HEK293T (cell line): ENCODE data around the gene NASP.

Source experiments
- CTCF ChIA-PET: fragments of 350-600 bp; formaldehyde crosslinking; extraction: SDS; loops from one replicate; lab custom pipeline; 2021; ENCODE audit warnings: antibody characterized with exemption, inconsistent platforms; lab: Yijun Ruan, JAX
- POLR2A ChIA-PET: fragments of 350-600 bp; formaldehyde crosslinking; extraction: SDS; loops from one replicate; lab custom pipeline; 2020; ENCODE audit warnings: antibody characterized with exemption, inconsistent platforms; lab: Yijun Ruan, JAX
- DNase-seq: peaks from one replicate; pipeline ENCODE4 v3.0.0; 2012; ENCODE audit warnings: mixed read lengths; ENCODE audit errors: extremely low spot score
- ARNT ChIP-seq: fragments of 450-650 bp; IDR thresholded peaks from 2 replicates; pipeline ENCODE4 v1.6.1; 2017; ENCODE audit warnings: mild to moderate bottlenecking
- BHLHE40 ChIP-seq: fragments of 450-650 bp; IDR thresholded peaks from 2 replicates; pipeline ENCODE4 v1.6.1; 2016; ENCODE audit warnings: mild to moderate bottlenecking, moderate library complexity, borderline replicate concordance
- CTBP1 ChIP-seq: fragments of 450-650 bp; IDR thresholded peaks from 2 replicates; pipeline ENCODE4 v1.6.1; 2016; ENCODE audit warnings: borderline replicate concordance
- ELF4 ChIP-seq: fragments of 450-650 bp; IDR thresholded peaks from 2 replicates; pipeline ENCODE4 v1.6.1; 2017; ENCODE audit warnings: antibody characterized with exemption
- FOXA1 ChIP-seq: fragments of 450-650 bp; IDR thresholded peaks from 2 replicates; pipeline ENCODE4 v1.6.1; 2016; ENCODE audit warnings: mild to moderate bottlenecking
- FOXK2 ChIP-seq: fragments of 450-650 bp; IDR thresholded peaks from 2 replicates; pipeline ENCODE4 v1.6.1; 2016; ENCODE audit warnings: mild to moderate bottlenecking
- FOXM1 ChIP-seq: fragments of 450-650 bp; IDR thresholded peaks from 2 replicates; pipeline ENCODE4 v1.6.1; 2017; ENCODE audit warnings: mild to moderate bottlenecking, borderline replicate concordance
- HDGF ChIP-seq: fragments of 450-650 bp; IDR thresholded peaks from 2 replicates; pipeline ENCODE4 v1.6.1; 2017; ENCODE audit warnings: antibody characterized with exemption, borderline replicate concordance
- L3MBTL2 ChIP-seq: fragments of 450-650 bp; conservative IDR thresholded peaks from 2 replicates; pipeline ENCODE4 v1.6.1; 2016; ENCODE audit warnings: mild to moderate bottlenecking
- LEF1 ChIP-seq: fragments of 450-650 bp; IDR thresholded peaks from 2 replicates; pipeline ENCODE4 v1.6.1; 2017; ENCODE audit warnings: mild to moderate bottlenecking, borderline replicate concordance
- NFRKB ChIP-seq: fragments of 450-650 bp; IDR thresholded peaks from 2 replicates; pipeline ENCODE4 v1.6.1; 2016; ENCODE audit warnings: mild to moderate bottlenecking, moderate library complexity
- SP1 ChIP-seq: fragments of 450-650 bp; IDR thresholded peaks from 2 replicates; pipeline ENCODE4 v1.6.1; 2017
- SUZ12 ChIP-seq: fragments of 450-650 bp; IDR thresholded peaks from 2 replicates; pipeline ENCODE4 v1.6.1; 2016; ENCODE audit warnings: mild to moderate bottlenecking
- TARDBP ChIP-seq: fragments of 450-650 bp; IDR thresholded peaks from 2 replicates; pipeline ENCODE4 v1.6.1; 2016
- ZNF384 ChIP-seq: fragments of 450-650 bp; IDR thresholded peaks from 2 replicates; pipeline ENCODE4 v1.6.1; 2016
- TF ChIP-seq, protein P1 (sequence below): fragments of 450-650 bp; IDR thresholded peaks from 2 replicates; pipeline ENCODE4 v1.6.1; 2016

The NASP gene

DNA sequence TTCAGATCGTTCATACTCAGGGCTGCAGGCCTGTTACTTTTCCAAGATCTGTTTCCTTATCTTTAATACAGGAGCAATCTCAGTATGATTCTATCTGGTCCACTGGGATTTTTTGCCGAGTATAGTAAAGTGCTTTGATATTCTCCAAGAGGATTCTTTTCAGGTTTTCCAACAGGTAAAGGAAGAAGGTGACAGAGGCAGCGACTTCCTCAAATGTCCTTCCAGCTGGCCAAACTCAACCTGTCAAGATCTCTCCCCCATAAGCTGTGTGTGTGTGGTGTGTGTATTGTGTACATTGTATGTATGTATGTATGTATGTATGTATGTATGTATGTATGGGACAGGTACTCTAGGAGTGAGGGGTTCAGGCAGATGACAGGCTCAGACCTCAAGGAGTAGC lies 32.2 kb upstream of the NASP start:
- TF ChIP-seq FOXA1 = no peak
- ChIA-PET CTCF (interaction anchor here (0.9 to 1.2 kb wide), 2 partner anchors 17 to 39 kb away, joined by 3 to 7 read pairs; no protein-coding TSS in a partner anchor), POLR2A (interaction anchor here (0.8 to 2.5 kb wide), 17 partner anchors 7 to 212 kb away, joined by 3 to 68 read pairs (median 7); partner anchors contain the start of genes CCDC163, MMACHC, MUTYH and PRDX1)
- no peak for DNase-seq

DNA sequence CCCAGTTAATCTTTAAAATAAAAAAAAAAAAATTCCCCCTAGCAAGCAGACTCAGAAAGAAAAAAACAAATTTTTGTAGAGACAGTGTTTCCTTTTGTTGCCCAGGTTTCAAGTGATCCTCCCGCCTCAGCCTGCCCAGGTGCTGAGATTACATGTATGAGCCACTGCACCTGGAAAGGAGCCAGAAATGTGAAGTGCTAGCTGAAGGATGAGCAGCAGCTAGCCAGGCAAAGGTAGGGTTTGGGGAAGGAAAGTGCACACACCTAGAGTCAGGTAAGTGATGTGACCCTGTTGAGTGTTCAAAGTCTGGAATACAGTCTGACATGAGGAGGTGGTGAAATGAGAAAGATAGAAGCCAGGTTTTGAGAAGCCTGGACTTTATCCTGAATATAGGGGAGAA lies 31.5 kb upstream of the NASP start:
- TF ChIP-seq ARNT (no peak), TARDBP (no peak), NFRKB (no peak), ELF4 (no peak), SP1 (no peak), LEF1 (no peak), HDGF (no peak), ZNF384 (no peak), FOXA1 (no peak), BHLHE40 (no peak), L3MBTL2 (no peak), FOXM1 (no peak), CTBP1 (no peak), FOXK2 (no peak), SUZ12 (no peak)
- TF ChIP-seq, protein P1, sequence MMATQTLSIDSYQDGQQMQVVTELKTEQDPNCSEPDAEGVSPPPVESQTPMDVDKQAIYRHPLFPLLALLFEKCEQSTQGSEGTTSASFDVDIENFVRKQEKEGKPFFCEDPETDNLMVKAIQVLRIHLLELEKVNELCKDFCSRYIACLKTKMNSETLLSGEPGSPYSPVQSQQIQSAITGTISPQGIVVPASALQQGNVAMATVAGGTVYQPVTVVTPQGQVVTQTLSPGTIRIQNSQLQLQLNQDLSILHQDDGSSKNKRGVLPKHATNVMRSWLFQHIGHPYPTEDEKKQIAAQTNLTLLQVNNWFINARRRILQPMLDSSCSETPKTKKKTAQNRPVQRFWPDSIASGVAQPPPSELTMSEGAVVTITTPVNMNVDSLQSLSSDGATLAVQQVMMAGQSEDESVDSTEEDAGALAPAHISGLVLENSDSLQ = no peak
- POLR2A ChIA-PET = interaction anchor here (1.1 to 2.5 kb wide), 5 partner anchors 12 to 212 kb away, joined by 3 to 68 read pairs (median 11); partner anchors contain the start of genes MUTYH, PRDX1 and TOE1
- CTCF ChIA-PET = no interaction called here
- DNase-seq = no peak

DNA sequence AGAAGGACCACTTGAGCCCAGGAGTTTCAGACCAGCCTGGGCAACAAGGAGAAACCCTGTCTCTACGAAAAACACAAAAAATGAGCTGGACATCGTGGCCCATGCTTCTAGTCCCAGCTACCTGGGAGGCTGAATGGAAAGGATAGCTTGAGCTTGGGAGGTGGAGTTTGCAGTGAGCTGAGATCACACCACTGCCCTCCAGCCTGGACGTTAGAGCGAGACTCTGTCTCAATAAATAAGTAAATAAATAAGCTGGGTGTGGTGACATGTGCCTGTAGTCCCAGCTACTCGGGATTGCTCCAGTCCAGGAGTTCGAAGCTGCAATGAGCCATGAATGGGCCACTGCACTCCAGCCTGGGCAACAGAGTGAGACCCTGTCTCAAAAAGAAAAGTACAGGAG lies 29.6 kb upstream of the NASP start:
- TF ChIP-seq HDGF (no peak), ZNF384 (no peak), NFRKB (no peak), FOXA1 (no peak), SUZ12 (no peak), L3MBTL2 (no peak), SP1 (no peak), LEF1 (no peak), ARNT (no peak), ELF4 (no peak), TARDBP (no peak), FOXK2 (no peak), CTBP1 (no peak), BHLHE40 (no peak)
- TF ChIP-seq, protein P1 = no peak
- DNase-seq = no peak
- ChIA-PET POLR2A (interaction anchor here (0.9 to 1.4 kb wide), 3 partner anchors 9 to 33 kb away, joined by 4 to 7 read pairs (median 4); partner anchors contain the start of gene PRDX1), CTCF (no interaction called here)

DNA sequence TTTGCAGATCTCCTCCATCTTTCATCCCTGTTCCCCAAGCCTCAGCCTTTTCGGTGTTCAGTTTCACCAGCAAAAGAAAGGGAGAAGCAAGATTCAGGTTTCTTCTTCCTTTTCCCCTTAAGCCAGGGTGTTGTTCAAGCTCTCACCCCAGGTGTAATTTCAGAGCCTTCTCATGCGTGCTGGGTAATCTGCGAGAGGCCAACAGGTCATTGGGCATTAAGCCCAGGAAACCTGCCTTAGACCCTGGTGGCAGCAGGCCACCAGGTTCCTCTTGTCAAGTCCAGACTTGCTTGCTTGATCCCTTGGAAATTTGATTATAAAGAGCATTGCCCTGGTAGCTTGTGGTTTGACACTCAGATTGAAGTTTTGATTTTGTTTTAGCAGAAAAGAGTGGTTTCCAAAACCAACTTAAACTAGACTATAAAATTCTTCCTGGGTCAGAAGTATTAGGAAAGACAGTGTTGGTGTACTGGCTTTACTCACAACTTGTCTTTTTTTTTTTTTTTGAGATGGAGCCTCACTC lies 26.4 kb upstream of the NASP start:
- CTCF ChIA-PET = interaction anchor here (0.6 kb wide), 1 partner anchor 35 kb away, joined by 4 read pairs; no protein-coding TSS in a partner anchor
- TF ChIP-seq L3MBTL2 (no peak), TARDBP (no peak), SP1 (no peak), LEF1 (no peak), BHLHE40 (no peak), ARNT (no peak), SUZ12 (no peak), FOXA1 (no peak), ELF4 (no peak)
- POLR2A ChIA-PET = interaction anchor here (0.7 to 3.5 kb wide), 5 partner anchors 10 to 218 kb away, joined by 3 to 19 read pairs (median 6); partner anchors contain the start of genes MUTYH, PRDX1 and TOE1
- DNase-seq = no peak

- ChIA-PET CTCF (interaction anchor here (0.5 to 0.6 kb wide), 2 partner anchors 15 to 51 kb away, joined by 3 read pairs; no protein-coding TSS in a partner anchor), POLR2A (interaction anchor here (0.8 to 2.3 kb wide), 4 partner anchors 9 to 64 kb away, joined by 3 to 15 read pairs (median 8); partner anchors contain the start of genes AKR1A1, CCDC163, MMACHC and PRDX1)
- TF ChIP-seq ELF4 (no peak), FOXM1 (no peak), FOXA1 (no peak), CTBP1 (no peak), SP1 (no peak), NFRKB (no peak), ZNF384 (no peak), LEF1 (no peak), TARDBP (no peak)
- DNase-seq = no peak
Observed at GRCh38 chr1:45563843-45564242, 20.0 kb upstream of the NASP start.

DNA sequence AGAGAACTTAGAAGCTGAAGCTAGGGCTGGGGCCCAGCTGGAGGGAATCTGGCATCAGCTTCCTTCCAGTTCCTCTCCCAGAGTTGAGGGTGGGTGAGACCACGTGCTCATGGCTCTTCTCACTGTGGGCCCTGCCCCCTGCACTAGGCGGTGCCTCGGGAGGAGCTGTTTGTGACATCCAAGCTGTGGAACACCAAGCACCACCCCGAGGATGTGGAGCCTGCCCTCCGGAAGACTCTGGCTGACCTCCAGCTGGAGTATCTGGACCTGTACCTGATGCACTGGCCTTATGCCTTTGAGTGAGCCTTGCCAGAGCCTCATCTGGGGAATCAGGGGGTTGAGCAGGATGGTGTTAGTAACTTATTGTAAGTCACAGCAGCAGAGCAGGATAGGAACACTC lies 17.1 kb upstream of the NASP start:
- ChIA-PET CTCF (interaction anchor here (0.5 to 5.7 kb wide), 3 partner anchors 17 to 55 kb away, joined by 3 to 46 read pairs (median 5); partner anchors contain the start of gene NASP), POLR2A (interaction anchor here (0.9 to 5.6 kb wide), 8 partner anchors 9 to 680 kb away, joined by 3 to 40 read pairs (median 4); partner anchors contain the start of genes AKR1A1 and PRDX1)
- DNase-seq = no peak
- TF ChIP-seq HDGF (no peak), TARDBP (no peak), ZNF384 (no peak), CTBP1 (no peak)
- TF ChIP-seq, protein P1 = no peak
